Pancreas (tissue), 10 donors: ENCODE data around the gene APOO. TPM values are rescaled to one million over a fixed set of nuclear protein-coding genes. Genes with fewer than 3 reads are reported as not detected.

ENCODE experiments used
- ATAC-seq, 4 donors: fragments of 200-7000 bp; cut with Tn5 transposase; one replicate each; pipeline versions ENCODE4 v1.8.0 to v1.9.1; 2020; ENCODE audit warnings: mild to moderate bottlenecking in 4 of 4, moderate library complexity in 4 of 4
- DNase-seq, 6 donors: peaks; one replicate each; pipeline ENCODE4 v3.0.0-alpha.2; 2020
- FAIRE-seq: peaks from 2 replicates; lab custom pipeline; 2012; peaks lifted over from hg19 to GRCh38; lab: Jason Lieb, UNC
- H3K27ac ChIP-seq, 4 donors: fragments of 200-600 bp; sonication (generic); 1 replicate in 3 of 4; 2 replicates in 1 of 4; pipeline versions ENCODE4 v1.5.0 to v1.8.0; 2020
- H3K27me3 ChIP-seq, 4 donors: fragments of 200-600 bp; one replicate each; pipeline ENCODE4 v1.8.0; 2021
- H3K36me3 ChIP-seq, 3 donors: fragments of 200-600 bp; sonication (generic) in 1 of 3; one replicate each; pipeline versions ENCODE4 v1.5.0 to v1.8.0; 2020 to 2021
- H3K4me1 ChIP-seq, 3 donors: fragments of 200-600 bp; one replicate each; pipeline ENCODE4 v1.8.0; 2021
- H3K4me3 ChIP-seq, 4 donors: fragments of 200-600 bp; sonication (generic) in 2 of 4; one replicate each; pipeline versions ENCODE4 v1.5.0 to v1.8.0; 2020 to 2021
- H3K9me3 ChIP-seq, 4 donors: fragments of 200-600 bp; one replicate each; pipeline ENCODE4 v1.8.0; 2021
- WGBS, 2 donors: extraction: QIAGEN DNeasy Blood & Tissue Kit; methylation state at CpG; one replicate each; pipeline ENCODE4 v1.1.7; 2013; 5-methylcytosine and 5-hydroxymethylcytosine counted together
- intact Hi-C, 3 donors: fragments of 100-400 bp; cut with DNase I; formaldehyde crosslinking; loops; one replicate each; pipeline versions ENCODE4 v1.11.1 to v1.14.2; 2022
- polyA plus RNA-seq, 2 donors: library from polyadenylated mRNA; stranded (reverse); fragments of 200-250 nt; gene quantifications; one replicate each; pipeline ENCODE4 v1.2.3, GENCODE V29; 2013
- total RNA-seq, 6 donors: library from RNA; stranded (reverse); fragmentation: NEBNext Ultra II Directional in 4 of 6; extraction: Animal tissue kit (Norgen Biotek cat#: 25700) in 4 of 6; gene quantifications; one replicate each; pipeline versions ENCODE4 v1.2.1 to v1.2.4, GENCODE V29; 2021 to 2023
- TF ChIP-seq, protein P1 (sequence below), 4 donors: fragments of 200-600 bp; sonication (generic) in 3 of 4; IDR thresholded peaks; one replicate each; pipeline versions ENCODE4 v1.5.0 to v1.8.0; 2021; ENCODE audit warnings: antibody characterized with exemption in 4 of 4
- donor health status: healthy with polysubstance abuse.
- donor health status: DM: no; HTN: no; CAD: no; lungs with moderate emphysema.
- donor health status: DM: no; HTN: no; CAD: no.
- donor health status: control.
- donor health status: control.
- donor health status: Bipolar disorder and iron deficiency.
- donor health status: DM: yes; HTN: yes; CAD: no.
- donor health status: DM: no; HTN: no; CAD: no.
- donor health status: DM: no; HTN: no; CAD: no.
- donor health status: DM: yes; HTN: yes; CAD: no.

APOO gene
- total and polyA plus RNA-seq, 8 donors = 4.8 to 16.9 (median 8.9) TPM

DNA sequence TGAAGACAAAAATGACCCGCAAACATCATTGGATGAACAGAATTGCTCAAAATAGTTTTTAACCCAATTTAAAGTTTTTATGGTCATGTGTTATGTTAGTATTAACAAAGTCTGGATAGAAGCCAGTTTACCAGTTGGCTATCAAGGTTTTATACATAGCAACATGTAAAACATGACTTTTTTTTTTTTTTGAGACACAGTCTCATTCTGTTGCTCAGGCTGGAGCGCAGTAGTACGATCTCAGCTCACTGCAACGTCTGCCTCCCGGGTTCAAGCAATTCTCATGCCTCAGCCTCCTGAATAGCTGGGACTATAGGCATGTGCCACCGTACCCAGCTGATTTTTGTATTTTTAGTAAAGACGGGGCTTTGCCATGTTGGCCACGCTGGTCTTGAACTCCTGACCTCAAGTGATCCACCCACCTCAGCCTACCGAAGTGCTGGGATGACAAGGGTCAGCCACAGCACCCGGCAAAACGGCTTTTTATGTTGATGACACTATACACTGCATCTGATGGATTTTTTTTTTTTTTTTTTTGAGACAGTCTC lies 121.4 kb downstream of the APOO start:
- TF ChIP-seq, protein P1, sequence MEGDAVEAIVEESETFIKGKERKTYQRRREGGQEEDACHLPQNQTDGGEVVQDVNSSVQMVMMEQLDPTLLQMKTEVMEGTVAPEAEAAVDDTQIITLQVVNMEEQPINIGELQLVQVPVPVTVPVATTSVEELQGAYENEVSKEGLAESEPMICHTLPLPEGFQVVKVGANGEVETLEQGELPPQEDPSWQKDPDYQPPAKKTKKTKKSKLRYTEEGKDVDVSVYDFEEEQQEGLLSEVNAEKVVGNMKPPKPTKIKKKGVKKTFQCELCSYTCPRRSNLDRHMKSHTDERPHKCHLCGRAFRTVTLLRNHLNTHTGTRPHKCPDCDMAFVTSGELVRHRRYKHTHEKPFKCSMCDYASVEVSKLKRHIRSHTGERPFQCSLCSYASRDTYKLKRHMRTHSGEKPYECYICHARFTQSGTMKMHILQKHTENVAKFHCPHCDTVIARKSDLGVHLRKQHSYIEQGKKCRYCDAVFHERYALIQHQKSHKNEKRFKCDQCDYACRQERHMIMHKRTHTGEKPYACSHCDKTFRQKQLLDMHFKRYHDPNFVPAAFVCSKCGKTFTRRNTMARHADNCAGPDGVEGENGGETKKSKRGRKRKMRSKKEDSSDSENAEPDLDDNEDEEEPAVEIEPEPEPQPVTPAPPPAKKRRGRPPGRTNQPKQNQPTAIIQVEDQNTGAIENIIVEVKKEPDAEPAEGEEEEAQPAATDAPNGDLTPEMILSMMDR (IDR thresholded peaks at IDR 0.05) = no peak
- ATAC-seq = no peak
- intact Hi-C loops = no loop called here

GRCh38 chrX:23785580-23785979 lies 122.2 kb downstream of the APOO start:
- Histone ChIP-seq H3K36me3 (no peaks in the 10 kb centered on the region), H3K9me3 (no peaks in the 10 kb centered on the region), H3K4me3 (peak overlapping the region in 1 of 4 donors; percentile 57), H3K27ac (peak overlapping the region in 2 of 4 donors; percentile 92 to 93), H3K27me3 (peaks cover 0 to 10% (median 0%) of the 10 kb centered on the region in 4 donors), H3K4me1 (no peaks in the 10 kb centered on the region)
- no peak for ATAC-seq
- peak in 1 of 6 donors; percentile 1 for DNase-seq
- WGBS, 2 donors = 41 to 47% methylated on average over 2 of the region's 2 CpGs
- TF ChIP-seq, protein P1 (IDR thresholded peaks at IDR 0.05) = no peak
- intact Hi-C loops = no loop called here
- no peak for FAIRE-seq

More for the DNA sequence above, 121.4 kb downstream of the APOO start:
- peak overlapping the region in 1 of 4 donors; percentile 93 for H3K27ac ChIP-seq
- H3K27me3 ChIP-seq = peaks cover 0 to 10% (median 0%) of the 10 kb centered on the region in 4 donors
- DNase-seq (peak in 1 of 6 donors; percentile 47), FAIRE-seq (no peak)
- peak overlapping the region in 1 of 4 donors; percentile 57 for H3K4me3 ChIP-seq
- no peaks in the 10 kb centered on the region for H3K36me3 ChIP-seq
- no peaks in the 10 kb centered on the region for H3K9me3 ChIP-seq
- H3K4me1 ChIP-seq = no peaks in the 10 kb centered on the region
- 61 to 64% methylated on average over 11 of the region's 11 CpGs for WGBS, 2 donors

GRCh38 chrX:23784470-23785331 lies 123.0 kb downstream of the APOO start:
- intact Hi-C loops = loop anchor here in 1 of 3 donors (5.0 kb wide), 1 partner anchor 118 kb away; no protein-coding TSS in a partner anchor
- DNase-seq = peak in 1 of 6 donors; percentile 41
- peak in 2 of 4 donors; percentile 0 to 1 for ATAC-seq
- Histone ChIP-seq H3K4me1 (no peaks in the 10 kb centered on the region), H3K27ac (peak overlapping the region in 2 of 4 donors; percentile 92 to 93), H3K4me3 (peak overlapping the region; percentile 12 to 67 (median 46)), H3K27me3 (peaks cover 0 to 10% (median 0%) of the 10 kb centered on the region in 4 donors), H3K9me3 (no peaks in the 10 kb centered on the region), H3K36me3 (no peaks in the 10 kb centered on the region)
- TF ChIP-seq, protein P1 (IDR thresholded peaks at IDR 0.05) = no peak
- no peak for FAIRE-seq
- WGBS, 2 donors = 23 to 51% methylated on average over 8 of the region's 8 CpGs

- H3K4me3 ChIP-seq = peak overlapping the region; percentile 30 to 67 (median 46)
- H3K36me3 ChIP-seq = no peaks in the 10 kb centered on the region
- no peak for FAIRE-seq
- intact Hi-C loops = loop anchor here in 1 of 3 donors (5.0 kb wide), 1 partner anchor 118 kb away; no protein-coding TSS in a partner anchor
- peak overlapping the region; percentile 73 to 93 (median 84) for H3K27ac ChIP-seq
- peak; percentile 3 to 21 (median 16) for ATAC-seq
- WGBS, 2 donors = 6 to 44% methylated on average over 20 to 21 of the region's 21 CpGs
- peak in 1 of 6 donors; percentile 17 for DNase-seq
- H3K4me1 ChIP-seq = no peaks in the 10 kb centered on the region
- peaks cover 0 to 10% (median 0%) of the 10 kb centered on the region in 4 donors for H3K27me3 ChIP-seq
- H3K9me3 ChIP-seq = no peaks in the 10 kb centered on the region
- TF ChIP-seq, protein P1 (IDR thresholded peaks at IDR 0.05) = no peak
Observed at GRCh38 chrX:23783589-23784469, 123.9 kb downstream of the APOO start.

Other genes starting within 250 kb of the APOO start
- 100 to 1,000 TPM; 128 to 222 (median 179) TPM for gene PRDX4, start 240.4 kb downstream of the APOO start, total RNA-seq
- gene PRDX4, start 240.4 kb downstream of the APOO start, polyA plus RNA-seq = 100 to 1,000 TPM in 1 of 2 donors, 10 to 100 TPM in 1; 48.4 to 119 TPM
- 10 to 100 TPM in 2 of 6 donors, 1 to 10 TPM in 4; 7.0 to 18.6 (median 9.8) TPM for gene ACOT9, start 164.7 kb downstream of the APOO start, total RNA-seq
- 10 to 100 TPM; 19.2 to 26.8 TPM for gene ACOT9, start 164.7 kb downstream of the APOO start, polyA plus RNA-seq
- gene SAT1, start 124.8 kb downstream of the APOO start, total RNA-seq = 100 to 1,000 TPM in 2 of 6 donors, 10 to 100 TPM in 4; 51.1 to 376 (median 71.6) TPM
- gene SAT1, start 124.8 kb downstream of the APOO start, polyA plus RNA-seq = 100 to 1,000 TPM; 220 to 326 TPM
- gene CXorf58, start 68 bp upstream of the APOO start, total RNA-seq = under 1 TPM in 5 of 6 donors, not detected in 1; 0.09 to 0.40 (median 0.16) TPM
- gene CXorf58, start 68 bp upstream of the APOO start, polyA plus RNA-seq = under 1 TPM; 0.07 to 0.19 TPM
- gene KLHL15, start 119.2 kb upstream of the APOO start, total RNA-seq = 1 to 10 TPM; 3.3 to 4.7 (median 4.4) TPM
- 1 to 10 TPM; 1.2 to 3.1 TPM for gene KLHL15, start 119.2 kb upstream of the APOO start, polyA plus RNA-seq
- gene EIF2S3, start 147.0 kb upstream of the APOO start, total RNA-seq = 100 to 1,000 TPM in 4 of 6 donors, 10 to 100 TPM in 2; 84.4 to 139 (median 128) TPM
- gene EIF2S3, start 147.0 kb upstream of the APOO start, polyA plus RNA-seq = 10 to 100 TPM; 40.0 to 52.9 TPM
- gene ZFX, start 241.8 kb upstream of the APOO start, total RNA-seq = 10 to 100 TPM; 19.0 to 40.3 (median 26.4) TPM
- 1 to 10 TPM; 4.4 to 8.8 TPM for gene ZFX, start 241.8 kb upstream of the APOO start, polyA plus RNA-seq